ENCODE measurements around the gene STON1.

The STON1 gene

DNA sequence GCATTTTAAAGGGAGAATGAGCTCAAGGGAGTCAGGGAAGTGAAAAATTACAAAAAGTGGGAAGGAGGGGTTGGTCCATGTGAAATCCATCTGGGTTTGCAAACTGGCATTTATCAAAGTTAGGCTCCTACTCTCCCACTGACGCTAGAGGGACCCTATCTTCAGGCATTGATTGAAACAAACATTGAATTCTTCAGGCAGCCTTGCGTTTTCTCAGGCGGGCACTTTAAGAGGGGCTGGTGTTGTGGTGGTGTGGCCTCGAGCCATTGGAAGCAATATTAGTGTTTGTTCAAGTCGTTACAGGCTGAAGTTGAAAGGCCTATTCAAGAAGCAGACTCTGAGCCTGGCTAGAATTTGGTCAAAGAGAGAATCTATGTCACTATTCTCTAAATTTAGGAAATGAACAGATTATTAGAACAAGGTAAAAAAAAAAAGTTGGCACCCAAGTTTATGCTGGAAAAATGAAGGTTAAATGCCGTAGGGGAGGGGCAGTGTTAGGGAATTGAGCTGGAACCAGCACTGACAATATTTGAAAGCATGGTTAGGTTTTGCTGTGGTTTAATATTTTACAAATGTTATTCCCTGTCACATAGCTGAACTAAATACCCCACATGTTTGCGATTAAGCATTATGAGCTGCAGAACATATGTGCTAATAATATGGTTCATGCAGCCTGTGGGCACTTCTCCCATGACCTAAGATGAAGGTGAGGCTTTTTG, 36.8 kb downstream of the STON1 start:
- Histone ChIP-seq H3K27me3 (no peaks in the 10 kb centered on the region), H3K27ac (no peak overlapping the region), H3K4me3 (ENCODE audit: low read depth in 1 of 2, low read length in 1 of 2) (no peak overlapping the region), H3K36me3 (no peaks in the 10 kb centered on the region), H3K9me3 (no peaks in the 10 kb centered on the region), H3K4me1 (ENCODE audit: control insufficient read depth in 1 of 2, insufficient read depth in 1 of 2, low read depth in 1 of 2, low read length in 1 of 2) (peaks cover 0 to 8% of the 10 kb centered on the region in 2 experiments)
- TF ChIP-seq, protein P1, sequence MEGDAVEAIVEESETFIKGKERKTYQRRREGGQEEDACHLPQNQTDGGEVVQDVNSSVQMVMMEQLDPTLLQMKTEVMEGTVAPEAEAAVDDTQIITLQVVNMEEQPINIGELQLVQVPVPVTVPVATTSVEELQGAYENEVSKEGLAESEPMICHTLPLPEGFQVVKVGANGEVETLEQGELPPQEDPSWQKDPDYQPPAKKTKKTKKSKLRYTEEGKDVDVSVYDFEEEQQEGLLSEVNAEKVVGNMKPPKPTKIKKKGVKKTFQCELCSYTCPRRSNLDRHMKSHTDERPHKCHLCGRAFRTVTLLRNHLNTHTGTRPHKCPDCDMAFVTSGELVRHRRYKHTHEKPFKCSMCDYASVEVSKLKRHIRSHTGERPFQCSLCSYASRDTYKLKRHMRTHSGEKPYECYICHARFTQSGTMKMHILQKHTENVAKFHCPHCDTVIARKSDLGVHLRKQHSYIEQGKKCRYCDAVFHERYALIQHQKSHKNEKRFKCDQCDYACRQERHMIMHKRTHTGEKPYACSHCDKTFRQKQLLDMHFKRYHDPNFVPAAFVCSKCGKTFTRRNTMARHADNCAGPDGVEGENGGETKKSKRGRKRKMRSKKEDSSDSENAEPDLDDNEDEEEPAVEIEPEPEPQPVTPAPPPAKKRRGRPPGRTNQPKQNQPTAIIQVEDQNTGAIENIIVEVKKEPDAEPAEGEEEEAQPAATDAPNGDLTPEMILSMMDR (IDR thresholded peaks at IDR 0.05): no peak

DNA sequence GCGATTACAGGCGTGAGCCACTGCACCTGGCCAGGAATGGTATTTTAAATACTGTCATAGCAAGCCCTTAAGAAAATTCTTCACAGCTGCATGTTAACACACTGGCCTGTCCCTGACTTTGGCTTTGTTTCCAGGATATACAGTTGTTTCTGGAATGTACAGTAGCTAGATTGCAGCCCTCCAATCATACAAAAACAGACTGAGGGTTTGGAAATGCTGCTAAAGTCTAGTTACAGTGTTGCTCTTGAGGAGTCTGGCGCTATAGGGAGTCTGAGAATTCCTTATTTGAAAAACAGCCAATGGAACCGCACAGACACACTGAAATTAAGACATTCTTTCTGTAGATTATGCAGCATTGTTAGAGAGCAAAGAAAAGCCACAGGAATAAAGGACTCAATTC, 37.7 kb downstream of the STON1 start:
- Histone ChIP-seq H3K4me1 (ENCODE audit: control insufficient read depth in 1 of 2, insufficient read depth in 1 of 2, low read depth in 1 of 2, low read length in 1 of 2) (peaks cover 0 to 8% of the 10 kb centered on the region in 2 experiments), H3K27me3 (no peaks in the 10 kb centered on the region), H3K27ac (no peak overlapping the region), H3K36me3 (no peaks in the 10 kb centered on the region), H3K4me3 (ENCODE audit: low read depth in 1 of 2, low read length in 1 of 2) (no peak overlapping the region), H3K9me3 (no peaks in the 10 kb centered on the region)
- TF ChIP-seq, protein P1 (IDR thresholded peaks at IDR 0.05): no peak

DNA sequence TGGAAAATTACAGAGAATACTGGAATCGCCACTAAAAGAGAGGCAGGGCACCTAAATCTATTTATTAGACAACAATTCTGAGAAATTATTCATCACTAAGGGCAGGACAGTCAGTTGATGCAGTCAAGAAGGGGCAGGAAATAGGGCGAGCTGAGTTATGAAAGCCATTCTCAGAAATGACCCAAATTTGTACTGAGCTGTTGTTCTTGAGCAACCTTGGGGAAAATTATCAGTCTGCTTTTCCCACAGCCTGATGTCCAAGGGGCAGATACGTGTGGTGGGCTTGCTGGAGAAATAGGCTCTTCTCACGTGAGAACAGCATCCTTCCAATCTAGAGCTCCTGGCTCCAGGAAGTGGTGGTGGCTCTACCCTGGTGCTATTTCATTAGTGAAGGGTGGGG, 38.6 kb downstream of the STON1 start:
- TF ChIP-seq, protein P1 (IDR thresholded peaks at IDR 0.05): no peak
- Histone ChIP-seq H3K36me3 (no peaks in the 10 kb centered on the region), H3K27ac (no peak overlapping the region), H3K4me3 (ENCODE audit: low read depth in 1 of 2, low read length in 1 of 2) (no peak overlapping the region), H3K27me3 (no peaks in the 10 kb centered on the region), H3K4me1 (ENCODE audit: control insufficient read depth in 1 of 2, insufficient read depth in 1 of 2, low read depth in 1 of 2, low read length in 1 of 2) (peaks cover 0 to 8% of the 10 kb centered on the region in 2 experiments), H3K9me3 (no peaks in the 10 kb centered on the region)

DNA sequence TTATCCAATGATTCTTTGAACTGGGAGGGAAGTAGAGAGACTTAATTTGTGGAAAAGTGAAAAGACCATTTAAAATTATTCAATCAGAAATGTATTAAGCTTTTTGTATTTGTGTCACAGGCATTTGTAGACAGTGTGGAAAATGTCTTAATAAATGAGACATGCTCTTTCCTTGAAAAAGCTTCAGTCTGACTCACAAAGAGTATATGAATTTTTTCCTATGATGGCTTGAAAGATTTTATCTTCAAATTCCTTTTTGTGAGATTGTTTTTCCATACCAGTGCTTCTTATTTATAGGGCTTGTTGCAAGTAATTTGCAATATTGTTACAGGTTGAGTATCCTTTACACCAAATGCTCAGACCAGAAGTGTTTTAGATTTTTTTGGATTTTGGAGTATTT, 39.5 kb downstream of the STON1 start:
- Histone ChIP-seq H3K36me3 (no peaks in the 10 kb centered on the region), H3K4me1 (ENCODE audit: control insufficient read depth in 1 of 2, insufficient read depth in 1 of 2, low read depth in 1 of 2, low read length in 1 of 2) (peaks cover 0 to 8% of the 10 kb centered on the region in 2 experiments), H3K27ac (no peak overlapping the region), H3K27me3 (no peaks in the 10 kb centered on the region), H3K4me3 (ENCODE audit: low read depth in 1 of 2, low read length in 1 of 2) (no peak overlapping the region), H3K9me3 (no peaks in the 10 kb centered on the region)
- TF ChIP-seq, protein P1 (IDR thresholded peaks at IDR 0.05): no peak

DNA sequence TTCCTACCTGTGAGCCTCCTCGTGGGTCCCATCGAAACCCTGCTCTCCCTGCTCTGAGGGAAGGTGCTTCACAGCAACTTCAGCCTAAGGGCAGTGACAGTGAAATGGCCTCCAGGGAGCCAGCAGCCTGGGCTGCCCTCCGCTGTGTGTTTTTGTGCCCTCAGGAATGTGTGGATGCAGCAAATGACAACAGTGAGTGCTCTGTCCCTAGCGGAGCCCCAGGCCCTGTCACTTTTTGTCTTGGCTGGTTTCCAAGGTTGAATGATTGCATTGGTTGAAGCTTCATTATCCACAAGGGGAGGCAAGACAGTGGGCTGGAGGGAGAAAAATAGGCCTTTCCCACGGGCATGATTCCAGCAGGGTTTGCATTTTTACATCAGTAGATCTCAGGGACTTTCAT, 42.9 kb downstream of the STON1 start:
- no peak overlapping the region for H3K4me3 ChIP-seq (ENCODE audit: low read depth in 1 of 2, low read length in 1 of 2)
- TF ChIP-seq, protein P1 (IDR thresholded peaks at IDR 0.05): no peak
- no peak overlapping the region for H3K27ac ChIP-seq
- H3K4me1 ChIP-seq (ENCODE audit: control insufficient read depth in 1 of 2, insufficient read depth in 1 of 2, low read depth in 1 of 2, low read length in 1 of 2): peaks cover 0 to 8% of the 10 kb centered on the region in 2 experiments
- H3K9me3 ChIP-seq: no peaks in the 10 kb centered on the region
- no peaks in the 10 kb centered on the region for H3K36me3 ChIP-seq
- no peaks in the 10 kb centered on the region for H3K27me3 ChIP-seq

All from neutrophil (primary cell).